HUES64 (cell line): ENCODE measurements around the gene UROC1.

Experiments
- H3K27ac ChIP-seq: 2 replicates; pipeline ENCODE4 v1.7.0; 2013; ENCODE audit warnings: low read depth, low read length, inconsistent platforms
- H3K27me3 ChIP-seq: 2 replicates; pipeline ENCODE4 v1.6.1; 2013; ENCODE audit warnings: mild to moderate bottlenecking, low read length; ENCODE audit not compliant: insufficient read depth
- H3K36me3 ChIP-seq: 2 replicates; pipeline ENCODE4 v1.6.1; 2013; ENCODE audit warnings: mild to moderate bottlenecking, low read length; ENCODE audit not compliant: insufficient read depth
- H3K4me1 ChIP-seq: 2 replicates; pipeline ENCODE4 v1.6.1; 2013; ENCODE audit warnings: mild to moderate bottlenecking, low read length, moderate library complexity; ENCODE audit not compliant: insufficient read depth
- H3K4me3 ChIP-seq: 2 replicates; pipeline ENCODE4 v1.5.1; 2013; ENCODE audit warnings: mild to moderate bottlenecking, low read length, moderate library complexity
- H3K9ac ChIP-seq: 2 replicates; pipeline ENCODE4 v1.6.1; 2013; ENCODE audit warnings: mild to moderate bottlenecking, low read depth, low read length
- H3K9me3 ChIP-seq: 2 replicates; pipeline ENCODE4 v1.6.1; 2013; ENCODE audit warnings: low read depth, low read length; ENCODE audit not compliant: insufficient read depth
- WGBS: fragments of 150-250, 120-280 bp; methylation state at CpG from one replicate; pipeline ENCODE4 v1.1.7; 2013; ENCODE audit warnings: missing lambda C conversion rate; 5-methylcytosine and 5-hydroxymethylcytosine counted together

UROC1 gene

GRCh38 chr3:126519506-126520455 lies 2.2 kb upstream of the UROC1 start:
- Histone ChIP-seq H3K27me3 (peaks cover 24% of the 10 kb centered on the region), H3K9me3 (no peaks in the 10 kb centered on the region), H3K4me3 (no peak overlapping the region), H3K9ac (no peak overlapping the region), H3K36me3 (no peaks in the 10 kb centered on the region), H3K4me1 (no peaks in the 10 kb centered on the region), H3K27ac (no peak overlapping the region)
- WGBS: 95% methylated on average over 10 of the region's 10 CpGs

- peaks cover 15% of the 10 kb centered on the region for H3K27me3 ChIP-seq
- no peaks in the 10 kb centered on the region for H3K4me1 ChIP-seq
- H3K9me3 ChIP-seq: no peaks in the 10 kb centered on the region
- 68% methylated on average over 4 of the region's 4 CpGs for WGBS
- H3K36me3 ChIP-seq: no peaks in the 10 kb centered on the region
- H3K4me3 ChIP-seq: no peak overlapping the region
- no peak overlapping the region for H3K9ac ChIP-seq
- H3K27ac ChIP-seq: no peak overlapping the region
Observed at GRCh38 chr3:126518779-126519177, 1.2 kb upstream of the UROC1 start.

DNA sequence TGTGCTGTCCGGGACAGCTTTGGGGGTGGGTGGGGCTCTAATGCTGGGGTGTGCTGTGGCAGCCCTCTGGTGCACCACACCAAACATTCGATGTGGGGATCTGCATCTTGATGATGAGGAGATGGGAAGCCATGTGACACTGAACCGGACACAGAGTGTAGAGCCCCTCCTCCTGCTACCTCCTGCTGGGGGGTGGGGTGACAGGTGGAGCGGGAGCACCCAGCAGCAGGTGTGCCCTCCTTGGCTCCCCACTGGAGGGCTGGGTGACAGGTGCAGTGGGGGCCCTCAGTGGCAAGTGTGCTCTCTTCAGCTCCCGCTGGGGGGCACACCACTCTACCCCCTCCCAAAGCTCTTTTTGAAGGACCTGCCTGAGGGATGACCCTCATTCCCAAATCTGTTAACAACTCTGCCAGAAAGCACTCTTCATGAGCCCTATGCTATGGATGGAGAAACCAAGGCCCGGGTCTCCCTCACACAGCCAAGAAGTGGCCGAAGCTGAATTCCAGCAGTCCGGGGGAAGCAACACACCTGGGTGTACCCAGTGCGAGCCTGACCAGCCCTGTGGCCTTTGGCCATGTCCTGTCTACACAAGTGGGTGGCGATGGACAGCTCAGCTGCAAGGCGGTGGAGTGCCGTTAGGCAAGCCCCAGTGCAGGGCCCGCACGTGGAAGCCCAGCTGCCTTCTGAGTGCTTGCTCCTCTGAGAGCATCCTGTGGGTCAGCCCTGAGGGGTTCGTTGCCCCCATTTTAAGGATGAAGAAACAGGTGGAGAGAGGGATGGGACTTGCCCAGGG lies 609 bp upstream of the UROC1 start:
- Histone ChIP-seq H3K4me3 (no peak overlapping the region), H3K9ac (no peak overlapping the region), H3K4me1 (no peaks in the 10 kb centered on the region), H3K27ac (no peak overlapping the region), H3K36me3 (no peaks in the 10 kb centered on the region), H3K9me3 (no peaks in the 10 kb centered on the region), H3K27me3 (peaks cover 9% of the 10 kb centered on the region)
- 92% methylated on average over 15 of the region's 15 CpGs for WGBS

- 94% methylated on average over 9 of the region's 9 CpGs for WGBS
Observed at GRCh38 chr3:126516936-126517290, 660 bp downstream of the UROC1 start.

DNA sequence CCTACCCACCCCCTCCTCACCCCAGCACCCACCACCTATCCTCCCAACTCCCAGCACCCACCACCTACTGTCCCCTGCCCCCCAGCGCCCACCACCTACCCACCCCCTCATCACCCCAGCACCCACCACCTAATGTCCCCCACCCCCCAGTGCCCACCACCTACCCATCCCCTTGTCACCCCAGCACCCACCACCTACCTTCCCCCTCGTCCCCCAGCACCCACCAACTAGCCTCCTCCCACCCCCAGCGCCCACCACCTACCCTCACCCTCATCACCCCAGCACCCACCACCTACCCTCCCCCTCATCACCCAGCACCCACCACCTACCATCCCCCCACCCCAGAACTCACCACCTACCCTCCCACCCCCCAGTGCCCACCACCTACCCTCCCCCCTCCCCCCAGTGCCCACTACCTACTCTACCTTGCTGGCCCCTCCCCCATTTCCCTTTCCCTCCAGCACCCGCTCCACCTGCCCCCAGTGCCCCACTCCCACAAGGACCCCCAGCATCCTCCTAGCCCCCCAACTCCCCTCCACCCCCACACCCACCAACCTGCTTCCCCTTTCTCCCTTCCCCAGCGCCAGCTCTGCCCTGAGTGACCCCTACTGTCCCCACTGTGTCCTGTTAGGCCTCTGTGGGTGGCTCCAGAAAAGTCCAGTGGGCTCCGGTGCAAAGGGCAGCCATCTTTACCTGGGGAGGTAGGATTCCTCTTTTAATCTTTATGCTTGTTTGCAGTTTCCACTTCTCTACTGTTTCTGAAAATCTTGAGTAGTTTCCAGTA lies 1.2 kb downstream of the UROC1 start:
- H3K9ac ChIP-seq: no peak overlapping the region
- no peaks in the 10 kb centered on the region for H3K4me1 ChIP-seq
- no peak overlapping the region for H3K4me3 ChIP-seq
- H3K36me3 ChIP-seq: no peaks in the 10 kb centered on the region
- no peaks in the 10 kb centered on the region for H3K9me3 ChIP-seq
- no peak overlapping the region for H3K27ac ChIP-seq
- H3K27me3 ChIP-seq: no peaks in the 10 kb centered on the region
- WGBS: 93% methylated on average over 4 of the region's 6 CpGs

More at GRCh38 chr3:126516936-126517290, 660 bp downstream of the UROC1 start:
- Histone ChIP-seq H3K36me3 (no peaks in the 10 kb centered on the region), H3K4me1 (no peaks in the 10 kb centered on the region), H3K9ac (no peak overlapping the region), H3K4me3 (no peak overlapping the region), H3K9me3 (no peaks in the 10 kb centered on the region), H3K27me3 (no peaks in the 10 kb centered on the region), H3K27ac (no peak overlapping the region)

- H3K4me3 ChIP-seq: no peak overlapping the region
- 91% methylated on average over 8 of the region's 8 CpGs for WGBS
- H3K36me3 ChIP-seq: no peaks in the 10 kb centered on the region
- no peak overlapping the region for H3K27ac ChIP-seq
- H3K9me3 ChIP-seq: no peaks in the 10 kb centered on the region
- no peaks in the 10 kb centered on the region for H3K4me1 ChIP-seq
- H3K27me3 ChIP-seq: no peaks in the 10 kb centered on the region
- H3K9ac ChIP-seq: no peak overlapping the region
Observed at GRCh38 chr3:126515066-126515706, 2.4 kb downstream of the UROC1 start.

GRCh38 chr3:126514161-126514560 lies 3.4 kb downstream of the UROC1 start:
- Histone ChIP-seq H3K9ac (no peak overlapping the region), H3K27ac (no peak overlapping the region), H3K4me3 (no peak overlapping the region), H3K27me3 (no peaks in the 10 kb centered on the region), H3K4me1 (no peaks in the 10 kb centered on the region), H3K36me3 (no peaks in the 10 kb centered on the region), H3K9me3 (no peaks in the 10 kb centered on the region)
- 88% methylated on average over 11 of the region's 11 CpGs for WGBS

DNA sequence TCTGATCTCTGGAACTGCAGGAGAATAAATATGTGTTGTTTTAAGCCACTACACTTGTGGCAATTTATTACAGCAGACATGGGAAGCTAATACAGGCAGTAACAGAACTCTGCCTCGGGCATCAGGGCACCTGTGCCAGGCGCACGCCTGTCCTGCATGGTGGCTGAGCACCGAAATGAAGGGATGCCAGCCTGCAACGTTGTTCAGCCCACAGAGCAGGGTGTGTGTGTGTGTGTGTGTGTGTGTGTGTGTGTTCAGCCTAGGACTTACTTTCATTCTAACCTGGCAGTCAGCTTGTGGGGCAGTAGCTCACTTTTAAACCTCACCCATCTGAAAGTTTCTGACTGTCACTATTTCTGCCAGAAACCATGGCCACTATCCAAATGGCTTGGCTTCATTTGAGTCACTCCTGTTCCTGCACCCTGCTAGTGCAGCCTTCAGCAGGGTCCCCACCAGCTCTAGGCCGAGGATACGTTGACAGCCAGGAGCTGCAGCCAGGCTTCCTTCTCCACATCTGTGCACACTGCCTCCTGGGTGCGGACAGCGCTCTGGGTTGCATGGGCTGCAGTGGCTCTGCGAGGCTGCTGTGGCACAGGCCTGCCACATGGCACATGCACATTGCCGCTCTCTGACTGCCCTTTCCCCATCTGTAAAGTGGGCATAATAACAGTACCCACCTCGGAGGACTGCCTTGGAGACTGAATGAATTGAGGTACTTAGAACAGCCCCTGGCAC lies 4.5 kb downstream of the UROC1 start:
- H3K27ac ChIP-seq: no peak overlapping the region
- H3K9me3 ChIP-seq: no peaks in the 10 kb centered on the region
- H3K9ac ChIP-seq: no peak overlapping the region
- H3K4me1 ChIP-seq: no peaks in the 10 kb centered on the region
- no peaks in the 10 kb centered on the region for H3K27me3 ChIP-seq
- WGBS: 90% methylated on average over 12 of the region's 12 CpGs
- H3K36me3 ChIP-seq: no peaks in the 10 kb centered on the region
- H3K4me3 ChIP-seq: no peak overlapping the region

- no peaks in the 10 kb centered on the region for H3K36me3 ChIP-seq
- H3K9me3 ChIP-seq: no peaks in the 10 kb centered on the region
- no peak overlapping the region for H3K4me3 ChIP-seq
- WGBS: 90% methylated on average over 7 of the region's 7 CpGs
- no peak overlapping the region for H3K27ac ChIP-seq
- H3K27me3 ChIP-seq: no peaks in the 10 kb centered on the region
- H3K4me1 ChIP-seq: no peaks in the 10 kb centered on the region
- H3K9ac ChIP-seq: no peak overlapping the region
Observed at GRCh38 chr3:126512026-126512425, 5.5 kb downstream of the UROC1 start.

GRCh38 chr3:126511291-126511690 lies 6.3 kb downstream of the UROC1 start:
- H3K27me3 ChIP-seq: no peaks in the 10 kb centered on the region
- WGBS: 81% methylated on average over 6 of the region's 7 CpGs
- H3K36me3 ChIP-seq: no peaks in the 10 kb centered on the region
- H3K9ac ChIP-seq: no peak overlapping the region
- no peak overlapping the region for H3K27ac ChIP-seq
- no peak overlapping the region for H3K4me3 ChIP-seq
- no peaks in the 10 kb centered on the region for H3K4me1 ChIP-seq
- H3K9me3 ChIP-seq: no peaks in the 10 kb centered on the region
